Measurements from ENCODE around the gene PSD2.

The PSD2 gene

GRCh38 chr5:139795074-139796001 is at the start of gene PSD2:
Gene PSD2 (plus strand): TSS chr5:139795808. CDS start chr5:139809441, 13,633 bp downstream.
- TF ChIP-seq CTCF (IDR thresholded peaks at IDR 0.05; ENCODE audit: extremely low read depth, insufficient read depth, missing control alignments) = no peak
- no peak for DNase-seq (ENCODE audit: low spot score)
- in situ Hi-C loops (cut with MboI; ENCODE audit: low pct_unique_long_range_greater_than_20kb, low sequenced_read_pairs, unreplicated experiment) = loop anchor here (25.0 kb wide), 1 partner anchor 367 kb away; no protein-coding TSS in a partner anchor

DNA sequence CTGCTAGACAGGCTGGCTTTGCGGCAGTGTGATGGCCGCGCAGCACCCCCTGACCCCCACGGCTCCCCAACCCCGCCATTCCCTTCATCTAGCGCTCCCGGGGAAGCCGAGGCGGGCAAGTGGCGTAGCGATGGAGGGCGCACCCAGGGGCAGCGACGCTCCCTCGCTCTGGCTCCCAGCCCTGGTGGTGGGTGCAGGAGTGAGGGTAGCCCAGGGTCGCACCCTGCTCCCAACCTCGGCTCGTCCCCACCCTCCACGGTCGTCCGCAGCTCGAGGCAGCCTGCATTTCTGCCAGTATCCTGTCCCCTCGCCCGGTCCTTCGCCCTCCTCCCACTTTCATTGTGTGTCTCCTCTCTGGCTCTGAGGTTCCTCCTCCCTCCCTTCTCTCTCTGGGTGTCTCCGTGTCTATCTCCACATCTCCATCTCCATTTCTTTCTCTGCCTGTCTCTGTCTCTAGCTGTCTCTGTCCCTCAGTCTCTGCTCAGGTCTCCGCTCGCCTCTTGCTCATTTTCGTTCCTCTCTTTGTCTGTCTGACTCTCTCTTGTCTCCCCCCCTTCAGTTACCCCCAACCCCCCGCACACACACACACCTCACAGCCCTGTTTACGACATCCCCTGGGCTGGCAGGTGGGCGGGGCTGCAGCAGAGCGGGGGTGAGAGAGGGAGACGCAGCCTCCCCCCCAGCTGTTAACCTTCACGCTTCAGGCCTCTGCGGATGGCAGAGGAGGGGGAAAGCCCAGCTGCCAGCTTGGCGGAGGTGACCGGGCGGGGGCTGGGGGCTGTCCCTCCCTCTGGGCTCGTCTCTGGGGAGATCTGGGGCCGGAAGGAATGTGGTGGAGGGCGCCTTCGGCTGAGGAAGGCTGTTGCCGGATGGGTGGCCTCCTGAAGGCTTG is 48.7 kb upstream of the PSD2 start:
- in situ Hi-C loops (cut with MboI; ENCODE audit: low pct_unique_long_range_greater_than_20kb, low sequenced_read_pairs, unreplicated experiment) = no loop called here
- peak; percentile 84 for DNase-seq (ENCODE audit: low spot score)

DNA sequence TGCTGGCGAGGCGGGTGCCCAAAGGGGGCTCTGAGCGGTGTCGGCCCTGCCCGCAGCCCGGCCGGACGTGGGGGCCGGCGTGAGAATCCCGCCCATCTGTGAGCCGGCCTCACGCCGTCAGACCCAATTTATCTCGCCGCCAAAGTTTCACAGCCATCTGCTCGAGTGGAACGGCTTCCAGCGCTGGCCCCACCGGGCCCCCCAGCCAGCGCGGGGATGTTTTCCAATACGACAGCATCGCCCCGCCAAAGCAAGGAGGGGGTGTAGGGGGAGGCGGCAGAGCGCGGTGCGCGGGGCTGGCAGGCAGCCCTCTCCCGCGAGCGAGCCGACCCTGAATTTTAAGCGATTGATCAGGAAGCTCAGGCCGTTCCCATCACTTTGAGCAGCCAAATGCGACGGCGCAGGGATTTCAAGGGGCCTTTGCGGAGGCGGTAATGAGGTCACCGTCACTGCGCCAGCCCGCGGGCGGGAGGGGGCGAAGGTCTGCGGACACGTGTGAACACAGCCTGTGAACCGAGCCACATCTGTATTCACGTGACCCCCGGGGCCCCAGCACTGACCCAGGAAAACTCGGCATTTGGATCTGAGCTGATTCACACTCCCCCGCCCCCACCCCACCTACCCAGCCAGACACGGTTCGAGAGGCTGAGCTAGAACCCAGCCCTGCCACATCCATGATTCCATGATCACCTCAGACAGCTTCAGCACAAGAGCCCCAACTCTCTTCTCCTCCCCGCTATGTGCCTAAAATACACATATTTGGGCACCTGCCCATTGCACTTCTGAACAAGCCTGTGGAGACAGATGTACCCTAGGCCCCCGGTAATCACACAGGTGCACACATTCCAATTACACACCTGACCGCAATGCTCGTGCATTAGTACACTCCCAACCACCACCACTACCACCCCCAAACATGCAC is 47.8 kb upstream of the PSD2 start:
- no peak for TF ChIP-seq CTCF (IDR thresholded peaks at IDR 0.05; ENCODE audit: extremely low read depth, insufficient read depth, missing control alignments)
- DNase-seq (ENCODE audit: low spot score) = peak; percentile 60
- in situ Hi-C loops (cut with MboI; ENCODE audit: low pct_unique_long_range_greater_than_20kb, low sequenced_read_pairs, unreplicated experiment) = no loop called here

More for the DNA sequence above, 48.7 kb upstream of the PSD2 start:
- no peak for TF ChIP-seq CTCF (IDR thresholded peaks at IDR 0.05; ENCODE audit: extremely low read depth, insufficient read depth, missing control alignments)

- no peak for DNase-seq (ENCODE audit: low spot score)
- no peak for TF ChIP-seq CTCF (IDR thresholded peaks at IDR 0.05; ENCODE audit: extremely low read depth, insufficient read depth, missing control alignments)
- in situ Hi-C loops (cut with MboI; ENCODE audit: low pct_unique_long_range_greater_than_20kb, low sequenced_read_pairs, unreplicated experiment) = no loop called here
Observed at GRCh38 chr5:139748505-139748826, 47.1 kb upstream of the PSD2 start.

DNA sequence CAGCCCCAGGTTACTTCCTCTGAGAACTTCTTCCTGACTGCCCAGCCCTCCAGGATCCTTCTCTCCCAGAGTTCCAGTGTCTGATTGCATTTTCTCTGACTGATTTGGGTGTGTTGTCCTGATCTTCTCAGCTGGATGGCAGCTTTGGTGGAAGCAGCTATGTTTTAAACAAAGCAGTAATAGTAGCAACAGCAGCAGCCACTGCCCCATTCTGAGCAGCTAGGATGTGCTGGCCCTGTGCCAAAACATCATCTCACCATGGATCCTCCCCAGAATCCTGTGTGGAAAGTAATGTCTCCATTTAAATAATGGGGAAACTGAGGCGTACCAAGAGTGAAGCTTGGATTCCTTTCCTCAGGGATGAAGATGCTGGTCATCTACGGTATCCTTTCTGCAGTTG is 46.4 kb upstream of the PSD2 start:
- no peak for TF ChIP-seq CTCF (IDR thresholded peaks at IDR 0.05; ENCODE audit: extremely low read depth, insufficient read depth, missing control alignments)
- in situ Hi-C loops (cut with MboI; ENCODE audit: low pct_unique_long_range_greater_than_20kb, low sequenced_read_pairs, unreplicated experiment) = no loop called here
- DNase-seq (ENCODE audit: low spot score) = no peak

DNA sequence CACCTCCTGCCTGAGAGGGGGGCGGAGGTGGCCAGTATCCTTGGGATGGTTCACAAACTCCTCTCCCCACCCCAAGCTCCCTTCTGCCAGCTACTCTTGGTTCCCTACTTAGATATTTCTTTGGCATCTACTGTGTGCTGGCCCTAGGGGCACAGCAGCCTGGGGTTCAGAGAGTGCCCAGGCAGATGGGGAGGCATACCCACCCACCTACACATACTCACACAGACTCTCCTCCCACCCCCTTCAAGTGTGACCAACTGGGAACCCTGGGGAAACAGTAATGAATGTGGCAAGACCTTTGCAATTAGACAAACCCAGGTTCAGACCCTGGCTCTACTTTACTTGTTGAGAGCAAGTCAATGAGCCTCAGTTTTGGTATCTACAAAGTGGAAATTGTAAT is 44.4 kb upstream of the PSD2 start:
- in situ Hi-C loops (cut with MboI; ENCODE audit: low pct_unique_long_range_greater_than_20kb, low sequenced_read_pairs, unreplicated experiment) = no loop called here
- TF ChIP-seq CTCF (IDR thresholded peaks at IDR 0.05; ENCODE audit: extremely low read depth, insufficient read depth, missing control alignments) = no peak
- DNase-seq (ENCODE audit: low spot score) = no peak
